H1 (cell line): ENCODE data around the gene CD180.

ENCODE experiments used
- ATF3 ChIP-seq: IDR thresholded peaks from 2 replicates; pipeline ENCODE4 v1.6.1; 2011; ENCODE audit warnings: low read depth, mild to moderate bottlenecking, low read length; ENCODE audit not compliant: insufficient read depth
- CTCF ChIP-seq, 3 experiments: IDR thresholded peaks; 1 replicate in 2 of 3; 2 replicates in 1 of 3; pipeline versions ENCODE4 v1.5.1 to v1.6.1; 2011; ENCODE audit warnings: low read length in 3 of 3, mild to moderate bottlenecking in 3 of 3, inconsistent platforms in 2 of 3, low read depth in 1 of 3, moderate library complexity in 1 of 3; ENCODE audit not compliant: insufficient read depth in 1 of 3; ENCODE audit errors: control extremely low read depth in 1 of 3
- EP300 ChIP-seq, 2 experiments: IDR thresholded peaks; 1 replicate in 1 of 2; 2 replicates in 1 of 2; pipeline ENCODE4 v1.6.1; 2011 to 2012; ENCODE audit warnings: low read depth in 2 of 2, low read length in 2 of 2, mild to moderate bottlenecking in 2 of 2, borderline replicate concordance in 1 of 2, inconsistent platforms in 1 of 2, moderate library complexity in 1 of 2
- SP1 ChIP-seq: IDR thresholded peaks from 2 replicates; pipeline ENCODE4 v1.6.1; 2011; ENCODE audit warnings: low read depth, low read length

- TF ChIP-seq CTCF (IDR thresholded peaks at IDR 0.05; ENCODE audit: control extremely low read depth in 1 of 3, insufficient read depth in 1 of 3, low read depth in 1 of 3, low read length in 3 of 3): no peak
- TF ChIP-seq EP300 (IDR thresholded peaks at IDR 0.05; ENCODE audit: borderline replicate concordance in 1 of 2, low read depth in 2 of 2, low read length in 2 of 2): no peak
- no peak for TF ChIP-seq ATF3
- no peak for TF ChIP-seq SP1
These were observed 62.8 kb downstream of the CD180 start for GRCh38 chr5:67133776-67134175.
